ENCODE data around the gene ETHE1.
A peak's percentile ranks its signal among the peaks of the same experiment; 100 is the strongest.
"Not testable (repeated sequence)": the region's sequence is repeated elsewhere in the genome, so short reads cannot be mapped to it uniquely, and the experiment has no call there.

The ETHE1 gene

DNA sequence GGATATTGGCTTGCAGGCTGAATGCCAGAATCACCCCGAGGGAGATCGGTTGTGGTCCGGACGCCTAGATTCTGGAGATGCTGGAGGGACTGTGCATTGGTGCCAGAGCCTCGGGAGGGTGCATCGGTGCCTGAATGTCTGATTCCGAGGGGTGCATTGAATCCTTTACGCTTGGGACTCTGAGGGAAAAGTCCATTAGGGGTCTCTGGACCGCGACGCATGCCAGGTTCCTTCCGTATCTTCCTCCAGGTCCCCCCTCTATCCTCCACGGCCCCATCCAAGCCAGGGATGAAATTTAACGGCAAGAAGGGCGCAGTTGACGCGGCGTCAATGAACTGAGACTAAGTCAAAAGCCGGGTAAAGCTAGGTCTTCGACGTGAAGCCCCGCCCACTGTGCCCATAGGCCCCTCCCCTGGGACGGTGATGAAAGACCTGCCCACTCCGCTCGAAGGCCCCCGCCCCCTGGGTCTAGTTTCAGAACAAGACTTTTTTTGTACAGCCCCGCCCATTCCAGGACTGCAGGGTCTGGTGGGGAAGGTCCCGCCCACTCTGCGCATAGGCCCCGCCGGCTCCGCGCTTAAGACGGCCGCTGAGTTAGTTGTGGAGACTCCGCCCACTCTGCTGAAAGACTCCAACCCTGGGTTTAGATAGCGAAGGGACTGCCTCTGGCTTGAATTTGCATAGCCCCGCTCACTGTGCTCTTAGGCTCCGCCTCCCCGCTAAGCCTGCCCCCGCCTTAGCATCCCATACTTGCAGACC, 6.7 kb upstream of the ETHE1 start:
- Histone ChIP-seq H3K4me3 (peak overlapping the region; percentile 58), H3K9ac (ENCODE audit: insufficient read length) (no peak overlapping the region), H3K9me3 (ENCODE audit: low read depth, low read length) (no peaks in the 10 kb centered on the region), H3K36me3 (ENCODE audit: insufficient read depth, low read length) (peaks cover 7% of the 10 kb centered on the region), H3K27ac (no peak overlapping the region)
- peak; percentile 98 for DNase-seq (ENCODE audit: low read depth, low spot score)
- TF ChIP-seq FOXP2 (optimal IDR thresholded peaks at IDR 0.05; ENCODE audit: control extremely low read depth, extremely low read length, insufficient read depth) (no peak), POLR2AphosphoS5 (IDR thresholded peaks at IDR 0.05; ENCODE audit: borderline replicate concordance, low read depth, low read length) (0 out of 2 replicates have a peak, but pooled peaks have one; percentile 23)

DNA sequence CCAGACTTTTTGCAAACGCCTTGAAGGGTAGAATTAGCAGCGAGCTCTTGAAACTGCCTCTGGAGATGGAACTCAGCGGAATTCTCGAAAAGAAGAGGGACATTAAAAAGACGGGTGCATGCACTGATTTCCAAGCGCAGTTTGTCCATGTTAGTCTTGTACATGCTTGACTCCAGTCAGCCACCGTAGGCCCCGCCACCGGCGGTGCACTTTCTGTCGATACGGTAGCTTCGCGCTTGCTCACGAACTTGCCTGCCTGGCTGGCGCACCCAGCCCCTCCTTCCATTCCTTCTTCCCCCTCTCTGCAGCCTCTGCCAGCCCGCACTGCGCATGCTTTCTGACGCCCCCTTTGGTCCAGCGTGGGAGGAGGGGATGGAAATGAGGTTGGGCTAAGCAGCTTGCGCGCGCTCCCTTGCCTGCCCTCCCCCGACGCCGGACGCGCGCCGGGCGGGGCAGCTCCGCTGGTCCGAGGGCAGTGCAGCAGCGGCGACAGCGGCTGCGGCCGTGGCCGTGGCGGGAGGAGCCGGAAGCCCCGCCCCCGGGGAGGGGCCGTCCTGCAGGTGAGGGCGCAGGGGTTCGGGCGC, 6.1 kb upstream of the ETHE1 start, which contains the start of gene ZNF575:
ZNF575 (plus strand) TSS at position 227 of the 584 bp plus-strand sequence. CDS start 1,235 bp downstream, outside the sequence.
- H3K9ac ChIP-seq (ENCODE audit: insufficient read length) = no peak within 1 kb of the TSS
- TF ChIP-seq POLR2AphosphoS5 (IDR thresholded peaks at IDR 0.05; ENCODE audit: borderline replicate concordance, low read depth, low read length) = peak; percentile 47
- no peak for TF ChIP-seq EZH2 (IDR thresholded peaks at IDR 0.05)
- no peaks in the 10 kb centered on the region; the same call in 1 of the 2 replicates for H3K36me3 ChIP-seq (ENCODE audit: insufficient read depth, low read length)
- no peak within 1 kb of the TSS for H3K27ac ChIP-seq
- no peak for DNase-seq (ENCODE audit: low read depth, low spot score)
- no peaks in the 10 kb centered on the region for H3K9me3 ChIP-seq (ENCODE audit: low read depth, low read length)
- H3K4me3 ChIP-seq = peak within 1 kb of the TSS; percentile 58

DNA sequence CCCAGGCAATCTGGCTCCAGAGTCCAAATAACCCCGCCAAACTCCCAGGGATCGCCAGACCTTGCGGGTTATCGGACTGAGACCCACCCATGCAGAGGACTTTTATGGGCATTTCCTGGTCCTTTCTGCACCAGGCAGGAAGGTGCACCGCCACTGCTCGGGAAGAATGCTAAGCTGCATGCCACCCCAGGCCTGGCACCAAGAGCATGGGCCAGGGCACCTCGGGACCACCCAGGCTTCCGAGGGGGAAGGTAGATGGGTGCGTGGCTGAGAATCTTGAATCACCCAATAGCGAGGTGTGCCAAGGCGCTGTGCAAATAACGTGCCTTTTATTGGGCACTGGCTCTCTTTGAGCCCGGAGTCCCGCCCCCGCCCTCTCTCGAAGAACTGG, 5.6 kb upstream of the ETHE1 start:
- no peak for DNase-seq (ENCODE audit: low read depth, low spot score)
- TF ChIP-seq EZH2 (IDR thresholded peaks at IDR 0.05) (no peak), FOXP2 (optimal IDR thresholded peaks at IDR 0.05; ENCODE audit: control extremely low read depth, extremely low read length, insufficient read depth) (no peak), POLR2AphosphoS5 (IDR thresholded peaks at IDR 0.05; ENCODE audit: borderline replicate concordance, low read depth, low read length) (no peak)
- no peaks in the 10 kb centered on the region for H3K36me3 ChIP-seq (ENCODE audit: insufficient read depth, low read length)

DNA sequence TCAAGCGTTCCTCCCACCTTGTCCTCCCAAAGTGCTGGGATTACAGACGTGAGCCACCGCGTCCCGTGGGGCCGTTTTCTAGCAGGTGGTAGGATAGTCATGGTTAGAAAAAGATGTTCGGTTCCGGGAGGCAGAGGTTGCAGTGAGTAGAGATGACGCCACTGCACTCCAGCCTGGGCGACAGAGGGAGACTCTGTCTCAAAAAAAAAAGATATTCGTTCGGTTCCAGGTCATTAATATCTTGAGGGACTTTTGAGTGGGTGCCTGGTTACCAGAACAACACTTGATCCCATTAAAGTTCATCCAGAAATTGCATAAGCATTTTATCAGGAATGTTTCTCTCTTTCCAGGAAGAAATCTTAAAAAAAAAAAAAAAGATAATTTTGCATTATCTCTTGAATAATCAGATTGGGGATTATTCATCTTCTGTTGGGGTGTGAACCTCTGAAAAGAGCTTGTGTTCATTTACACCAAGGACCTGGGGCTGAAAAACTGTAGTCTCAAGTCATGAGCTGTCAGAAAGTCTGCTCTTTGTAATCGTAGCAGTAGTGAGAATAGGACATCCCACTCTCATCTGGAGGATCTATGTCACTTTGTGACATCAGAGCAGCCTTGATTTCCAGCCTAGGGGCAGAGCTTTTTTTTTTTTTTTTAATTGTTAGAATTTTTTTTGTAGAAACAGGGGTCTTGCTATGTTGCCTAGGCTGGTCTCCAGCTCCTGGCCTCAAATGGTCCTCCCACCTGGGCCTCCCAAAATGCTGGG, 1.0 kb upstream of the ETHE1 start:
- H3K36me3 ChIP-seq (ENCODE audit: insufficient read depth, low read length) = no peaks in the 10 kb centered on the region
- no peak overlapping the region for H3K9ac ChIP-seq (ENCODE audit: insufficient read length)
- no peaks in the 10 kb centered on the region for H3K9me3 ChIP-seq (ENCODE audit: low read depth, low read length)
- TF ChIP-seq POLR2AphosphoS5 (IDR thresholded peaks at IDR 0.05; ENCODE audit: borderline replicate concordance, low read depth, low read length) = no peak
- no peak for TF ChIP-seq FOXP2 (optimal IDR thresholded peaks at IDR 0.05; ENCODE audit: control extremely low read depth, extremely low read length, insufficient read depth)
- DNase-seq (ENCODE audit: low read depth, low spot score) = no peak
- H3K27ac ChIP-seq = no peak overlapping the region
- no peak overlapping the region for H3K4me3 ChIP-seq

More for the DNA sequence above, 5.6 kb upstream of the ETHE1 start:
- H3K9ac ChIP-seq (ENCODE audit: insufficient read length) = no peak overlapping the region
- no peak overlapping the region for H3K27ac ChIP-seq
- H3K9me3 ChIP-seq (ENCODE audit: low read depth, low read length) = no peaks in the 10 kb centered on the region
- no peak overlapping the region for H3K4me3 ChIP-seq

DNA sequence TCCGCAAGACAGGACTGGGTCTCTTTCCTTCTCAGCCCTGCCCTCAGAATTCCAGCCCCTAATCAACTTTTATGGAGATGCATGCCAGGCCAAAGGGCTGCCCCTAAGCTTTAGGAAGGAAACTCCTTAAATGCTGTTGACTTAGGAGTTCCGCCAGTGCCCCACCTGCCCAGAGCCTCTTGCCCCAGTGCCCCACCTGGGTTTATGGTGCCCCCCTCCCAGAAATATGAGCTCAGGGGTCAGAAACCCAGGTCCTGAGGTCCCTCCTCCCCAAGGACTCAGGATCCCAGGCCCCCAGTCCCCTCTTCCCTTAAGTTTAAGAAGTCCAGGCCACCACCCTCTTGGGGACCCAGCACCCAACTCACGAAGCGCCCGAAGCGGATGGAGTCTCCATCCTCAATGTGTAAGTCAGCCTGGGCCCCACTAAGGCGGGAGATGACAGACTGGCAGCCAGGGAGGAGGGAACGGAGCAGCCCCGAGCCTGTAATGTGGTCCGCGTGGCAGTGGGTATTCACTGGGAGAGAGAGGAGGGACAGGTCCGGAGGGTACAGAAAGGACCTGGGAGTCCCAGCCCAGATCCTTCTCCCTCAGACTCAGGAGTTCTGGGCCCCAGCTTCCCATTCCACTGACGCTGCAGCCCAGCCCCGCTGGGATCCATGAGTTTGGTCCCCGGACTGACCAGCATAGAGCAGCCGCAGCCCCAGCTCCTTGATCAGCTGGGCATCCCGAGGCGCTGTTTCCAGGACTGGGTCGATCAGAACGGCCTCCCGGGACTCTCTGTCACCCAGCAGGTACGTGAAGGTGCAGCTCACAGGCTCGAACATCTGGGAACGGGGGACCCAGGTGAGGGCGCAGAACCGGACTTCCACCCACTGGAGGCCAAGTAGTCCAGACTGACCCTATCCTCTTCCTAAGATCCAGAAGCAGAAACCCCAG, 897 bp downstream of the ETHE1 start:
- H3K4me3 ChIP-seq = peak overlapping the region; percentile 83
- TF ChIP-seq POLR2AphosphoS5 (IDR thresholded peaks at IDR 0.05; ENCODE audit: borderline replicate concordance, low read depth, low read length) (no peak), FOXP2 (optimal IDR thresholded peaks at IDR 0.05; ENCODE audit: control extremely low read depth, extremely low read length, insufficient read depth) (no peak), EZH2 (IDR thresholded peaks at IDR 0.05) (no peak)
- H3K9ac ChIP-seq (ENCODE audit: insufficient read length) = no peak overlapping the region
- no peaks in the 10 kb centered on the region for H3K36me3 ChIP-seq (ENCODE audit: insufficient read depth, low read length)
- no peak for DNase-seq (ENCODE audit: low read depth, low spot score)
- no peaks in the 10 kb centered on the region for H3K9me3 ChIP-seq (ENCODE audit: low read depth, low read length)
- no peak overlapping the region for H3K27ac ChIP-seq

DNA sequence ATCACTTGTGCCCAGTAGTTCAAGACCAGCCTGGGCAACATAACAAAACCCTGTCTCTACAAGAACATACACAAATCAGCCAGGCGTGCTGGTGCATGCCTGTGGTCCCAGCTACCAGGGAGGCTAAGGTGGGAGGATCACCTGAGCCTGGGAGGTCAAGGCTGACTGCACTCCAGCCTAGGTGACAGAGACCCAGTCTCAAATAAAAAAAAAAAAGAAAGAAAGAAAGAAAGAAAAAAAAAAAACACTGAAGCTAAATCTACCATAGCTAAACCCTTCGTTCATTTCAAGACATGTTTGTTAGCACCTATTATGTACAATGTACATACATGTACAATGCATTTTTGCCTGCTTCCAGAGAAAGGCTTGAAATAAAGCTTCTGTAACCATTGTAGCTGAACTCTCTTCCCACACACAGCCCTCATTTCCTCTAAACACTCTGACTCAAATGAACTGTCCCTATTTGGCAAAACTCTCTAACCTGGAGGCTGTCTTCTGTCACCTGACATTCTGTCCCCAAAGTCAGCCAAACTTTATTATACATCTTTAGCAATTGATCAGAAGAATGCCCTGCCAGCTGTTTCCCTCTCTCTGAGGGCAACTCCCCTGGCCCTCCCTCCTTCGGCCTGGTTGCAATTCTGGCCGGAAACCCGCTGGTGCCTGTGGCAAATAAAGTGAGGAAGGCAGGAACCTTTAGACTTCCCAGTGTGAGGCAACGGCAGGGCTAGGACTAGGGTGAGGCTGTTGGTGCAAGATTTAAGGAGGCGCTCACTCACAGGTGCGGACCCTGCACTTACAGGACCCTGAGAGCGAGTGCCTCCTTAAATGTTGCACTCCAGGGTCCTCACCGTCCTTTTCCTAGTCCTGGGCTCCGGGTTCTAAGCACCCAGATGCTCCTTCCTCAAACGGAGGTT, 1.8 kb downstream of the ETHE1 start:
- H3K9ac ChIP-seq (ENCODE audit: insufficient read length) = no peak overlapping the region
- no peak for DNase-seq (ENCODE audit: low read depth, low spot score)
- no peaks in the 10 kb centered on the region for H3K36me3 ChIP-seq (ENCODE audit: insufficient read depth, low read length)
- TF ChIP-seq POLR2AphosphoS5 (IDR thresholded peaks at IDR 0.05; ENCODE audit: borderline replicate concordance, low read depth, low read length) = no peak
- no peak for TF ChIP-seq FOXP2 (optimal IDR thresholded peaks at IDR 0.05; ENCODE audit: control extremely low read depth, extremely low read length, insufficient read depth)
- TF ChIP-seq EZH2 (IDR thresholded peaks at IDR 0.05) = no peak
- H3K4me3 ChIP-seq = no peak overlapping the region
- H3K27ac ChIP-seq = no peak overlapping the region
- H3K9me3 ChIP-seq (ENCODE audit: low read depth, low read length) = no peaks in the 10 kb centered on the region

DNA sequence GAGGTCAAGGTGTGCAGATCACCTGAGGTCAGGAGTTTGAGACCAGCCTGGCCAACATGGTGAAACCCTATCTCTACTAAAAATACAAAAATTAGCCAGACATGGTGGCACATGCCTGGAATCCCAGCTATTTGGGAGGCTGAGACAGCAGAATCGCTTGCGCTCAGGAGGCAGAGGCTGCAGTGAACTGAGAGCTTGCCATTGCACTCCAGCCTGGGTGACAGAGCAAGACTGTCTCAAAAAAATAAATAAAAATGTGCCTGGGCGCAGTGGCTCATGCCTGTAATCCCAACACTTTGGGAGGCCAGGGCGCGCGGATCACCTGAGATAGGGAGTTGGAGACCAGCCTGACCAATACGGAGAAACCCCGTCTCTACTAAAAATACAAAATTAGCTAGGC, 3.3 kb downstream of the ETHE1 start:
- not testable (repeated sequence) for H3K4me3 ChIP-seq; H3K36me3 ChIP-seq (ENCODE audit: insufficient read depth, low read length); H3K9ac ChIP-seq (ENCODE audit: insufficient read length); H3K9me3 ChIP-seq (ENCODE audit: low read depth, low read length); DNase-seq (ENCODE audit: low read depth, low spot score); H3K27ac ChIP-seq

All from SK-N-MC (cell line).